HEK293 (cell line): ENCODE data around the gene DNAJC5.

ENCODE experiments used
- GFI1B ChIP-seq: fragments of 450-650 bp; formaldehyde crosslinking; IDR thresholded peaks from 2 replicates; pipeline ENCODE4 v1.5.1; 2016; ENCODE audit warnings: missing biosample characterization, missing genetic modification characterization
- GLIS1 ChIP-seq: fragments of 450-650 bp; formaldehyde crosslinking; IDR thresholded peaks from 2 replicates; pipeline ENCODE4 v1.5.1; 2016; ENCODE audit warnings: missing biosample characterization, missing genetic modification characterization
- INSM2 ChIP-seq: fragments of 450-650 bp; formaldehyde crosslinking; IDR thresholded peaks from 2 replicates; pipeline ENCODE4 v1.5.1; 2016; ENCODE audit warnings: missing biosample characterization, missing genetic modification characterization
- KLF16 ChIP-seq: fragments of 450-650 bp; formaldehyde crosslinking; IDR thresholded peaks from 2 replicates; pipeline ENCODE4 v1.5.1; 2017; ENCODE audit warnings: missing biosample characterization, missing genetic modification characterization
- KLF7 ChIP-seq: fragments of 450-650 bp; formaldehyde crosslinking; IDR thresholded peaks from 2 replicates; pipeline ENCODE4 v1.5.1; 2016; ENCODE audit warnings: missing biosample characterization, missing genetic modification characterization, borderline replicate concordance
- OSR2 ChIP-seq: fragments of 450-650 bp; formaldehyde crosslinking; IDR thresholded peaks from 2 replicates; pipeline ENCODE4 v1.5.1; 2016; ENCODE audit warnings: missing biosample characterization, missing genetic modification characterization
- SP7 ChIP-seq: fragments of 450-650 bp; formaldehyde crosslinking; IDR thresholded peaks from 2 replicates; pipeline ENCODE4 v1.5.1; 2016; ENCODE audit warnings: missing biosample characterization, missing genetic modification characterization
- YY1 ChIP-seq: fragments of 450-650 bp; formaldehyde crosslinking; IDR thresholded peaks from 2 replicates; pipeline ENCODE4 v1.5.1; 2018; ENCODE audit warnings: missing biosample characterization, missing genetic modification characterization
- ZBTB26 ChIP-seq: fragments of 450-650 bp; formaldehyde crosslinking; optimal IDR thresholded peaks from 2 replicates; pipeline ENCODE3; 2016; ENCODE audit warnings: missing biosample characterization, mild to moderate bottlenecking, missing genetic modification characterization
- ZFP37 ChIP-seq: fragments of 450-650 bp; formaldehyde crosslinking; IDR thresholded peaks from 2 replicates; pipeline ENCODE4 v1.5.1; 2016; ENCODE audit warnings: missing biosample characterization, missing genetic modification characterization
- ZNF121 ChIP-seq: fragments of 450-650 bp; formaldehyde crosslinking; IDR thresholded peaks from 2 replicates; pipeline ENCODE4 v1.5.1; 2016; ENCODE audit warnings: missing biosample characterization, missing genetic modification characterization
- ZNF2 ChIP-seq: fragments of 450-650 bp; formaldehyde crosslinking; IDR thresholded peaks from 2 replicates; pipeline ENCODE4 v1.5.1; 2016; ENCODE audit warnings: missing biosample characterization, missing genetic modification characterization
- ZNF221 ChIP-seq: fragments of 450-650 bp; formaldehyde crosslinking; IDR thresholded peaks from 2 replicates; pipeline ENCODE4 v1.5.1; 2017; ENCODE audit warnings: missing biosample characterization, missing genetic modification characterization, borderline replicate concordance
- ZNF416 ChIP-seq: fragments of 450-650 bp; formaldehyde crosslinking; IDR thresholded peaks from 2 replicates; pipeline ENCODE4 v1.5.1; 2016; ENCODE audit warnings: missing biosample characterization, missing genetic modification characterization
- ZNF514 ChIP-seq: fragments of 450-650 bp; formaldehyde crosslinking; IDR thresholded peaks from 2 replicates; pipeline ENCODE4 v1.5.1; 2016; ENCODE audit warnings: missing biosample characterization, missing genetic modification characterization
- ZNF561 ChIP-seq: fragments of 450-650 bp; IDR thresholded peaks from 2 replicates; pipeline ENCODE4 v1.5.1; 2018; ENCODE audit warnings: missing biosample characterization, missing genetic modification characterization, borderline replicate concordance
- ZNF596 ChIP-seq: fragments of 450-650 bp; IDR thresholded peaks from 2 replicates; pipeline ENCODE4 v1.5.0; 2018; ENCODE audit warnings: missing biosample characterization, mild to moderate bottlenecking, missing genetic modification characterization, moderate library complexity
- ZNF629 ChIP-seq: fragments of 450-650 bp; formaldehyde crosslinking; IDR thresholded peaks from 2 replicates; pipeline ENCODE4 v1.5.1; 2017; ENCODE audit warnings: missing biosample characterization, missing genetic modification characterization
- ZNF670 ChIP-seq: fragments of 450-650 bp; formaldehyde crosslinking; IDR thresholded peaks from 2 replicates; pipeline ENCODE4 v1.5.1; 2016; ENCODE audit warnings: missing biosample characterization, missing genetic modification characterization, low read depth
- ZNF776 ChIP-seq: fragments of 450-650 bp; formaldehyde crosslinking; IDR thresholded peaks from 2 replicates; pipeline ENCODE4 v1.5.0; 2017; ENCODE audit warnings: missing biosample characterization, missing genetic modification characterization, borderline replicate concordance
- ZNF777 ChIP-seq: fragments of 450-650 bp; formaldehyde crosslinking; IDR thresholded peaks from 2 replicates; pipeline ENCODE4 v1.5.1; 2017; ENCODE audit warnings: missing biosample characterization, missing genetic modification characterization, borderline replicate concordance
- ZNF837 ChIP-seq: fragments of 450-650 bp; formaldehyde crosslinking; IDR thresholded peaks from 2 replicates; pipeline ENCODE4 v1.5.1; 2016; ENCODE audit warnings: missing biosample characterization, missing genetic modification characterization
- ZNF843 ChIP-seq: fragments of 450-650 bp; formaldehyde crosslinking; IDR thresholded peaks from 2 replicates; pipeline ENCODE4 v1.5.1; 2016; ENCODE audit warnings: missing biosample characterization, missing genetic modification characterization
- ZSCAN30 ChIP-seq: fragments of 450-650 bp; IDR thresholded peaks from 2 replicates; pipeline ENCODE4 v1.5.1; 2018; ENCODE audit warnings: missing biosample characterization, mild to moderate bottlenecking, missing genetic modification characterization, moderate library complexity
- TF ChIP-seq, protein P1 (sequence below): fragments of 450-650 bp; formaldehyde crosslinking; conservative IDR thresholded peaks from 2 replicates; pipeline ENCODE4 v1.5.1; 2016; ENCODE audit warnings: low read depth, missing biosample characterization, missing genetic modification characterization
- TF ChIP-seq, protein P2 (sequence below): fragments of 450-650 bp; formaldehyde crosslinking; IDR thresholded peaks from 2 replicates; pipeline ENCODE4 v1.5.1; 2016; ENCODE audit warnings: missing biosample characterization, missing genetic modification characterization, borderline replicate concordance
- TF ChIP-seq, protein P3 (sequence below): fragments of 450-650 bp; formaldehyde crosslinking; IDR thresholded peaks from 2 replicates; pipeline ENCODE4 v1.5.1; 2017; ENCODE audit warnings: missing biosample characterization, missing genetic modification characterization

The DNAJC5 gene

GRCh38 chr20:63980806-63981728 lies 86.1 kb downstream of the DNAJC5 start, which contains the start of gene PRPF6 (continued):
- TF ChIP-seq KLF16 (peak; percentile 99), GLIS1 (tag by site-specific recombination) (peak; percentile 69), ZNF416 (tag by site-specific recombination) (no peak), ZNF843 (tag by site-specific recombination) (peak; percentile 55; the same call in 1 of the 2 replicates), ZNF2 (peak; percentile 42; the same call in 1 of the 2 replicates), YY1 (tag by site-specific recombination) (peak; percentile 44; the same call in 1 of the 2 replicates), SP7 (tag by site-specific recombination) (peak; percentile 70), OSR2 (tag by site-specific recombination) (no peak), ZNF561 (peak; percentile 89), ZNF221 (tag by site-specific recombination) (no peak), ZFP37 (no peak), ZNF670 (tag by site-specific recombination) (no peak), INSM2 (tag by site-specific recombination) (peak; percentile 52; the same call in 1 of the 2 replicates), ZNF777 (tag by site-specific recombination) (no peak; the same call in 1 of the 2 replicates), ZNF596 (tag by site-specific recombination) (no peak), ZNF121 (tag by site-specific recombination) (no peak), ZNF837 (tag by site-specific recombination) (no peak), ZNF514 (tag by site-specific recombination) (no peak), ZSCAN30 (0 out of 2 replicates have a peak, but pooled peaks have one; percentile 15), ZBTB26 (tag by site-specific recombination) (peak; percentile 92), ZNF776 (tag by site-specific recombination) (no peak), ZNF629 (tag by site-specific recombination) (peak; percentile 97), GFI1B (tag by site-specific recombination) (no peak), KLF7 (peak; percentile 54; the same call in 1 of the 2 replicates)
- TF ChIP-seq, protein P1, sequence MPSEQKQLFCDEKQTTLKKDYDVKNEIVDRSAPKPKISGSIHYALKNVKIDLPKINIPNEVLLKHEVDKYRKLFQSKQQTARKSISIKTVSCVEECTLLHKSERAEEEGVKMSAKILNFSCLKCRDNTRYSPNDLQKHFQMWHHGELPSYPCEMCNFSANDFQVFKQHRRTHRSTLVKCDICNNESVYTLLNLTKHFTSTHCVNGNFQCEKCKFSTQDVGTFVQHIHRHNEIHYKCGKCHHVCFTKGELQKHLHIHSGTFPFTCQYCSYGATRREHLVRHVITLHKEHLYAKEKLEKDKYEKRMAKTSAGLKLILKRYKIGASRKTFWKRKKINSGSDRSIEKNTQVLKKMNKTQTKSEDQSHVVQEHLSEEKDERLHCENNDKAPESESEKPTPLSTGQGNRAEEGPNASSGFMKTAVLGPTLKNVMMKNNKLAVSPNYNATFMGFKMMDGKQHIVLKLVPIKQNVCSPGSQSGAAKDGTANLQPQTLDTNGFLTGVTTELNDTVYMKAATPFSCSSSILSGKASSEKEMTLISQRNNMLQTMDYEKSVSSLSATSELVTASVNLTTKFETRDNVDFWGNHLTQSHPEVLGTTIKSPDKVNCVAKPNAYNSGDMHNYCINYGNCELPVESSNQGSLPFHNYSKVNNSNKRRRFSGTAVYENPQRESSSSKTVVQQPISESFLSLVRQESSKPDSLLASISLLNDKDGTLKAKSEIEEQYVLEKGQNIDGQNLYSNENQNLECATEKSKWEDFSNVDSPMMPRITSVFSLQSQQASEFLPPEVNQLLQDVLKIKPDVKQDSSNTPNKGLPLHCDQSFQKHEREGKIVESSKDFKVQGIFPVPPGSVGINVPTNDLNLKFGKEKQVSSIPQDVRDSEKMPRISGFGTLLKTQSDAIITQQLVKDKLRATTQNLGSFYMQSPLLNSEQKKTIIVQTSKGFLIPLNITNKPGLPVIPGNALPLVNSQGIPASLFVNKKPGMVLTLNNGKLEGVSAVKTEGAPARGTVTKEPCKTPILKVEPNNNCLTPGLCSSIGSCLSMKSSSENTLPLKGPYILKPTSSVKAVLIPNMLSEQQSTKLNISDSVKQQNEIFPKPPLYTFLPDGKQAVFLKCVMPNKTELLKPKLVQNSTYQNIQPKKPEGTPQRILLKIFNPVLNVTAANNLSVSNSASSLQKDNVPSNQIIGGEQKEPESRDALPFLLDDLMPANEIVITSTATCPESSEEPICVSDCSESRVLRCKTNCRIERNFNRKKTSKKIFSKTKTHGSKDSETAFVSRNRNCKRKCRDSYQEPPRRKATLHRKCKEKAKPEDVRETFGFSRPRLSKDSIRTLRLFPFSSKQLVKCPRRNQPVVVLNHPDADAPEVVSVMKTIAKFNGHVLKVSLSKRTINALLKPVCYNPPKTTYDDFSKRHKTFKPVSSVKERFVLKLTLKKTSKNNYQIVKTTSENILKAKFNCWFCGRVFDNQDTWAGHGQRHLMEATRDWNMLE (tag by site-specific recombination) = peak; percentile 99
- TF ChIP-seq, protein P2, sequence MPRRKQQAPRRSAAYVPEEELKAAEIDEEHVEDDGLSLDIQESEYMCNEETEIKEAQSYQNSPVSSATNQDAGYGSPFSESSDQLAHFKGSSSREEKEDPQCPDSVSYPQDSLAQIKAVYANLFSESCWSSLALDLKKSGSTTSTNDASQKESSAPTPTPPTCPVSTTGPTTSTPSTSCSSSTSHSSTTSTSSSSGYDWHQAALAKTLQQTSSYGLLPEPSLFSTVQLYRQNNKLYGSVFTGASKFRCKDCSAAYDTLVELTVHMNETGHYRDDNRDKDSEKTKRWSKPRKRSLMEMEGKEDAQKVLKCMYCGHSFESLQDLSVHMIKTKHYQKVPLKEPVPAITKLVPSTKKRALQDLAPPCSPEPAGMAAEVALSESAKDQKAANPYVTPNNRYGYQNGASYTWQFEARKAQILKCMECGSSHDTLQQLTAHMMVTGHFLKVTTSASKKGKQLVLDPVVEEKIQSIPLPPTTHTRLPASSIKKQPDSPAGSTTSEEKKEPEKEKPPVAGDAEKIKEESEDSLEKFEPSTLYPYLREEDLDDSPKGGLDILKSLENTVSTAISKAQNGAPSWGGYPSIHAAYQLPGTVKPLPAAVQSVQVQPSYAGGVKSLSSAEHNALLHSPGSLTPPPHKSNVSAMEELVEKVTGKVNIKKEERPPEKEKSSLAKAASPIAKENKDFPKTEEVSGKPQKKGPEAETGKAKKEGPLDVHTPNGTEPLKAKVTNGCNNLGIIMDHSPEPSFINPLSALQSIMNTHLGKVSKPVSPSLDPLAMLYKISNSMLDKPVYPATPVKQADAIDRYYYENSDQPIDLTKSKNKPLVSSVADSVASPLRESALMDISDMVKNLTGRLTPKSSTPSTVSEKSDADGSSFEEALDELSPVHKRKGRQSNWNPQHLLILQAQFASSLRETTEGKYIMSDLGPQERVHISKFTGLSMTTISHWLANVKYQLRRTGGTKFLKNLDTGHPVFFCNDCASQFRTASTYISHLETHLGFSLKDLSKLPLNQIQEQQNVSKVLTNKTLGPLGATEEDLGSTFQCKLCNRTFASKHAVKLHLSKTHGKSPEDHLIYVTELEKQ (tag by site-specific recombination) = no peak
- TF ChIP-seq, protein P3, sequence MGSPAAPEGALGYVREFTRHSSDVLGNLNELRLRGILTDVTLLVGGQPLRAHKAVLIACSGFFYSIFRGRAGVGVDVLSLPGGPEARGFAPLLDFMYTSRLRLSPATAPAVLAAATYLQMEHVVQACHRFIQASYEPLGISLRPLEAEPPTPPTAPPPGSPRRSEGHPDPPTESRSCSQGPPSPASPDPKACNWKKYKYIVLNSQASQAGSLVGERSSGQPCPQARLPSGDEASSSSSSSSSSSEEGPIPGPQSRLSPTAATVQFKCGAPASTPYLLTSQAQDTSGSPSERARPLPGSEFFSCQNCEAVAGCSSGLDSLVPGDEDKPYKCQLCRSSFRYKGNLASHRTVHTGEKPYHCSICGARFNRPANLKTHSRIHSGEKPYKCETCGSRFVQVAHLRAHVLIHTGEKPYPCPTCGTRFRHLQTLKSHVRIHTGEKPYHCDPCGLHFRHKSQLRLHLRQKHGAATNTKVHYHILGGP (tag by site-specific recombination) = no peak
